Natural killer cell (primary cell): ENCODE results near the gene SPAG4. TPM values are rescaled to one million over a fixed set of nuclear protein-coding genes. Genes with fewer than 3 reads are reported as not detected.

Source experiments
- ATAC-seq, 3 donors: fragments of 150-1000 bp in 2 of 3; fragments of 200-7000 bp in 1 of 3; cut with Tn5 transposase; 1 replicate in 1 of 3; 2 replicates in 2 of 3; pipeline ENCODE4 v1.10.0; 2021; ENCODE audit warnings: mild to moderate bottlenecking in 2 of 3, moderate library complexity in 2 of 3
- DNase-seq, 2 donors: peaks; one replicate each; pipeline versions ENCODE4 v3.0.0 to v3.0.0-alpha.2; 2013 to 2021; ENCODE audit warnings: mixed read lengths in 1 of 2
- H3K27ac ChIP-seq: one replicate; pipeline ENCODE4 v1.5.1; 2013; ENCODE audit warnings: mild to moderate bottlenecking, low read length
- H3K27me3 ChIP-seq: one replicate; pipeline ENCODE4 v1.6.1; 2013; ENCODE audit warnings: low read length; ENCODE audit not compliant: control insufficient read depth, insufficient read depth
- H3K36me3 ChIP-seq: one replicate; pipeline ENCODE4 v1.6.1; 2013; ENCODE audit warnings: low read length; ENCODE audit not compliant: control insufficient read depth, insufficient read depth
- H3K4me1 ChIP-seq: one replicate; pipeline ENCODE4 v1.6.1; 2013; ENCODE audit warnings: low read length; ENCODE audit not compliant: control insufficient read depth, insufficient read depth
- H3K4me3 ChIP-seq: one replicate; pipeline ENCODE4 v1.5.1; 2013; ENCODE audit warnings: low read length
- H3K9me3 ChIP-seq: one replicate; pipeline ENCODE4 v1.6.1; 2013; ENCODE audit warnings: low read length; ENCODE audit not compliant: control insufficient read depth, insufficient read depth
- H3K27ac Mint-ChIP-seq, 2 donors: one replicate each; pipeline ENCODE4 v1.8.0; 2022; ENCODE audit warnings: mild to moderate bottlenecking in 2 of 2, mixed read lengths in 2 of 2, moderate library complexity in 1 of 2
- H3K27me3 Mint-ChIP-seq, 2 donors: one replicate each; pipeline ENCODE4 v1.8.0; 2022; ENCODE audit warnings: low read depth in 2 of 2, mixed read lengths in 2 of 2
- H3K36me3 Mint-ChIP-seq: one replicate; pipeline ENCODE4 v1.8.0; 2022; ENCODE audit warnings: mixed read lengths
- H3K4me1 Mint-ChIP-seq, 2 donors: one replicate each; pipeline ENCODE4 v1.8.0; 2022; ENCODE audit warnings: mixed read lengths in 2 of 2
- H3K4me3 Mint-ChIP-seq: one replicate; pipeline ENCODE4 v1.8.0; 2022; ENCODE audit warnings: mild to moderate bottlenecking, moderate library complexity, mixed read lengths
- H3K9me3 Mint-ChIP-seq, 2 donors: one replicate each; pipeline ENCODE4 v1.8.0; 2022; ENCODE audit warnings: mixed read lengths in 2 of 2
- WGBS: methylation state at CpG from one replicate; pipeline ENCODE4 v1.1.7; 2013; ENCODE audit warnings: missing lambda C conversion rate; ENCODE audit not compliant: insufficient coverage; 5-methylcytosine and 5-hydroxymethylcytosine counted together
- intact Hi-C: fragments of 100-400 bp; cut with micrococcal nuclease; formaldehyde crosslinking; loops from one replicate; pipeline ENCODE4 v1.14.2; 2022
- total RNA-seq, 4 donors: library from RNA; stranded (reverse); fragments of 120-200 nt in 1 of 4; gene quantifications; one replicate each; pipeline versions ENCODE4 v1.2.3 to v1.2.4, GENCODE V29; 2013 to 2022
- TF ChIP-seq, protein P1 (sequence below): fragments of 200-600 bp; IDR thresholded peaks from one replicate; pipeline ENCODE4 v1.8.0; 2022; ENCODE audit warnings: antibody characterized with exemption

The SPAG4 gene
- total RNA-seq, 3 donors from 2014 or later (not counting 1 experiment from before 2014, with no cell fraction given) = 11.2 to 16.2 (median 11.9) TPM

DNA sequence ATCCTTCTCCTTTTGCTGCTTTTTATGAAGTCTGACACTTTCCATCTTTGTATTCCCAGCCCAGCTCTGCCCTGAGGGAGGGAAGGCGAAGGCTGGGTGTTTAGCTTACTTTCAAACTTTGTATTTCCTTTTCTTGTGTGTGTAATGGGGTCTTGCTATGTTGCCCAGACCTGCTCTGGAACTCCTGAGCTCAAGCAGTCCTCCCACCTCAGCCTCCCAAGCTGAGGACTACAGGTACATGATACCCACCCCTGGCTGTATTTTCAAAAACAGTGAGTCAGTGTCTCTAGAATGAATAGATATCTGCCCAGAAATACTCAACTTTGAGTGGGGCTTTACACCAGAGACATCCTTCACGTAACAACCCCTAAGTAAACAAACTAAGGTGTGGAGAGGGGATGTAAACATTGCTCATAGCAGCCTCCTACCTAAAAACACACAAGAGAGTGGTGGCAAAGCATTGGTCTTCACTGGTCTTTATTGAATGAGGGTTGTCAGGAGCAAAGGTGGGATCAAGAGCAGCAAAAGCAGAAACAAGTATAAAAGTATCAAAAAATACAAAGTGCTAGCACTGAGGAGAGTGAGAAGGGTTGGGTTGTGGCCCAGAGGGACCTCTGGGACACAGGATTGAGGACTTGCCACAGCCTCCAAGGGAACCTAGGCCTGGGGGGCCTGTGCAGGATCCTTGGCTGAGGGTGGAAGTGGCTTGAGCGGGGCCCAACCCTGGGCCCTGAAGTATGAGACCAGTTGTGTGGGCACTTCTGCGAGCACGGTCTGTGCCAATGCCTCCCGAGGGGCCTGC is 10.2 kb downstream of the SPAG4 start:
- H3K9me3 Mint-ChIP-seq = no peaks in the 10 kb centered on the region
- peaks cover 57% of the 10 kb centered on the region for H3K36me3 ChIP-seq
- H3K4me3 ChIP-seq = no peak overlapping the region
- intact Hi-C loops = no loop called here
- H3K27me3 ChIP-seq = no peaks in the 10 kb centered on the region
- TF ChIP-seq, protein P1, sequence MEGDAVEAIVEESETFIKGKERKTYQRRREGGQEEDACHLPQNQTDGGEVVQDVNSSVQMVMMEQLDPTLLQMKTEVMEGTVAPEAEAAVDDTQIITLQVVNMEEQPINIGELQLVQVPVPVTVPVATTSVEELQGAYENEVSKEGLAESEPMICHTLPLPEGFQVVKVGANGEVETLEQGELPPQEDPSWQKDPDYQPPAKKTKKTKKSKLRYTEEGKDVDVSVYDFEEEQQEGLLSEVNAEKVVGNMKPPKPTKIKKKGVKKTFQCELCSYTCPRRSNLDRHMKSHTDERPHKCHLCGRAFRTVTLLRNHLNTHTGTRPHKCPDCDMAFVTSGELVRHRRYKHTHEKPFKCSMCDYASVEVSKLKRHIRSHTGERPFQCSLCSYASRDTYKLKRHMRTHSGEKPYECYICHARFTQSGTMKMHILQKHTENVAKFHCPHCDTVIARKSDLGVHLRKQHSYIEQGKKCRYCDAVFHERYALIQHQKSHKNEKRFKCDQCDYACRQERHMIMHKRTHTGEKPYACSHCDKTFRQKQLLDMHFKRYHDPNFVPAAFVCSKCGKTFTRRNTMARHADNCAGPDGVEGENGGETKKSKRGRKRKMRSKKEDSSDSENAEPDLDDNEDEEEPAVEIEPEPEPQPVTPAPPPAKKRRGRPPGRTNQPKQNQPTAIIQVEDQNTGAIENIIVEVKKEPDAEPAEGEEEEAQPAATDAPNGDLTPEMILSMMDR = no peak
- DNase-seq = no peak
- H3K27me3 Mint-ChIP-seq = no peaks in the 10 kb centered on the region
- H3K4me1 ChIP-seq = no peaks in the 10 kb centered on the region
- peaks cover 18% of the 10 kb centered on the region for H3K36me3 Mint-ChIP-seq
- H3K9me3 ChIP-seq = no peaks in the 10 kb centered on the region
- no peak for ATAC-seq
- H3K27ac ChIP-seq = no peak overlapping the region
- H3K4me1 Mint-ChIP-seq = peaks cover 0 to 6% of the 10 kb centered on the region in 2 donors
- peak overlapping the region; percentile 50 to 61 for H3K27ac Mint-ChIP-seq
- no peak overlapping the region for H3K4me3 Mint-ChIP-seq
- WGBS = 99% methylated on average over 5 of the region's 6 CpGs

DNA sequence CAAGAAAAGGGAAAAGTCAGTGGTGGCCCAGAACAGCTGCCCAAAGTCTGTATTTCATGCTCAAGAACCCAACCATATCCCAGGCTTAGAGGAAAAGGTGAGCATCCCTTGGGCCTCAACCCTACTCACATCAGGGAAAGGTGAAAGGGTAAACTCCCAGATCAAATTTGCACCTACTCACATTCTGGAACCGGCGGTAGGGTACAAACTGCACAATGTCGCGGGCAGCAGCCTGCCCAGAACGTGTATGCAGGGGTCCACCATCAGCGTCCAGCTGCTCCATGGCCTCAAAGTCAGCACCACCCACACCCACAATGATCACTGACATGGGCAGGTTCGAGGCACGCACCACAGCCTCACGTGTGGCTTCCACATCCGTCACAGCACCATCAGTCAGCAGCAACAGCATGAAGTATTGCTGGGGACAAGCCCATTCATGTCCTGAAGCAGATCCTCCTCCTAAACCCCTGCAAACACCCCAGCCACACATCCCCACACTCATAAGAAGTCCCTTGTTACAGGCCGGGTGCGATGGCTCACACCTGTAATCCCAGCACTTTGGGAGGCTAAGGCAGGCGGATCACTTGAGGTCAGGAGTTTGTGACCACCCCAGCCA is 10.9 kb downstream of the SPAG4 start:
- Mint-ChIP-seq H3K9me3 (no peaks in the 10 kb centered on the region), H3K27me3 (no peaks in the 10 kb centered on the region), H3K4me1 (peaks cover 0 to 6% of the 10 kb centered on the region in 2 donors), H3K27ac (no peak overlapping the region), H3K4me3 (no peak overlapping the region), H3K36me3 (peaks cover 18% of the 10 kb centered on the region)
- no peak overlapping the region for H3K27ac ChIP-seq
- 94% methylated on average over 13 of the region's 13 CpGs for WGBS
- H3K27me3 ChIP-seq = no peaks in the 10 kb centered on the region
- H3K9me3 ChIP-seq = no peaks in the 10 kb centered on the region
- intact Hi-C loops = no loop called here
- H3K36me3 ChIP-seq = peaks cover 62% of the 10 kb centered on the region
- no peak overlapping the region for H3K4me3 ChIP-seq
- ATAC-seq = no peak
- DNase-seq = no peak
- H3K4me1 ChIP-seq = no peaks in the 10 kb centered on the region
- TF ChIP-seq, protein P1 = no peak

DNA sequence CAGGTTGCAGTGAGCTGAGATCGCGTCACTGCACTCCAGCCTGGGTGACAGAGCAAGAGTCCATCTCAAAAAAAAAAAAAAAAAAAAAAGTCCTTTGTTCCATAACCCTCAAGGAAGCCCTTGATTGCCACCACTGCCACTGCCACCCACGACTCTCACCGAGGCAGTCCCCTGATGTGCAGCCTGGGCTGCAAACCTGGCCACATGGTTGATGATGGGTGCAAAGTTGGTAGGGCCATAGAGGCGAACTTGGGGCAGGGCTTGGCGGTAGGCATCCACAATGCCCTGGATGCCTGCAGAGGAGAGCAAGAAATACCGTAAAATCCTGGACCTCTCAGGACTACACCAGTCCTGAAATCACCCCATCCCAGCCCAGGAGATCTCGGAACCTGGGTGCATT is 11.5 kb downstream of the SPAG4 start:
- Mint-ChIP-seq H3K9me3 (no peaks in the 10 kb centered on the region), H3K4me1 (peaks cover 3 to 6% of the 10 kb centered on the region in 2 donors), H3K27ac (peak overlapping the region in 1 of 2 donors; percentile 18), H3K27me3 (no peaks in the 10 kb centered on the region), H3K4me3 (no peak overlapping the region), H3K36me3 (peaks cover 18% of the 10 kb centered on the region)
- Histone ChIP-seq H3K36me3 (peaks cover 65% of the 10 kb centered on the region), H3K9me3 (no peaks in the 10 kb centered on the region), H3K27ac (no peak overlapping the region), H3K4me1 (no peaks in the 10 kb centered on the region), H3K27me3 (no peaks in the 10 kb centered on the region), H3K4me3 (no peak overlapping the region)
- 93% methylated on average over 7 of the region's 8 CpGs for WGBS
- TF ChIP-seq, protein P1 = no peak
- DNase-seq = no peak
- intact Hi-C loops = no loop called here
- no peak for ATAC-seq
